Neuronal stem cell (in vitro differentiated cells): Measurements from ENCODE around the gene LTBP1.

Experiments used
- DNase-seq: peaks from one replicate; pipeline ENCODE4 v3.0.0-alpha.2; 2013; ENCODE audit warnings: low spot score
- H2AFZ ChIP-seq: one replicate; pipeline ENCODE4 v1.6.1; 2013; ENCODE audit warnings: mild to moderate bottlenecking, low read length, inconsistent platforms
- H2AK5ac ChIP-seq: 2 replicates; pipeline ENCODE4 v1.6.1; 2013; ENCODE audit warnings: low read depth, mild to moderate bottlenecking, inconsistent platforms, low read length, moderate library complexity, mixed read lengths
- H2BK120ac ChIP-seq: 2 replicates; pipeline ENCODE4 v1.6.1; 2013; ENCODE audit warnings: low read depth, mild to moderate bottlenecking, inconsistent platforms, low read length, moderate library complexity, mixed read lengths
- H2BK12ac ChIP-seq: one replicate; pipeline ENCODE4 v1.6.1; 2013; ENCODE audit warnings: low read length, inconsistent platforms
- H2BK15ac ChIP-seq: 2 replicates; pipeline ENCODE4 v1.6.1; 2013; ENCODE audit warnings: mild to moderate bottlenecking, low read length, inconsistent platforms, mixed read lengths
- H2BK5ac ChIP-seq: one replicate; pipeline ENCODE4 v1.6.1; 2013; ENCODE audit warnings: inconsistent platforms, mild to moderate bottlenecking, low read length, moderate library complexity
- H3K14ac ChIP-seq: one replicate; pipeline ENCODE4 v1.6.1; 2013; ENCODE audit warnings: low read length, inconsistent platforms
- H3K18ac ChIP-seq: 2 replicates; pipeline ENCODE4 v1.6.1; 2013; ENCODE audit warnings: low read length, inconsistent platforms
- H3K23ac ChIP-seq: 2 replicates; pipeline ENCODE4 v1.6.1; 2013; ENCODE audit warnings: low read depth, mild to moderate bottlenecking, mixed read lengths, low read length, inconsistent platforms; ENCODE audit not compliant: poor library complexity
- H3K27ac ChIP-seq: replicated peaks from 3 replicates; pipeline ENCODE4 v1.5.1; 2013; ENCODE audit warnings: low read length, inconsistent platforms
- H3K27me3 ChIP-seq, 3 experiments: 2 replicates each; pipeline ENCODE4 v1.6.1; 2013; ENCODE audit warnings: low read length in 3 of 3, mild to moderate bottlenecking in 2 of 3, inconsistent platforms in 1 of 3, low read depth in 1 of 3, mixed read lengths in 1 of 3, moderate library complexity in 1 of 3; ENCODE audit not compliant: control insufficient read depth in 3 of 3, insufficient read depth in 3 of 3
- H3K36me3 ChIP-seq, 2 donors: replicated peaks in 1 of 2; 2 replicates each; pipeline ENCODE4 v1.6.1; 2013; ENCODE audit warnings: low read length in 2 of 2; ENCODE audit not compliant: control insufficient read depth in 2 of 2, insufficient read depth in 2 of 2
- H3K4ac ChIP-seq: 2 replicates; pipeline ENCODE4 v1.6.1; 2013; ENCODE audit warnings: inconsistent platforms, mild to moderate bottlenecking, low read length, moderate library complexity
- H3K4me1 ChIP-seq, 2 donors: 1 replicate in 1 of 2; 2 replicates in 1 of 2; pipeline ENCODE4 v1.6.1; 2013; ENCODE audit warnings: low read length in 2 of 2, low read depth in 1 of 2; ENCODE audit not compliant: control insufficient read depth in 2 of 2, insufficient read depth in 1 of 2
- H3K4me2 ChIP-seq: one replicate; pipeline ENCODE4 v1.6.1; 2013; ENCODE audit warnings: mild to moderate bottlenecking, low read length, inconsistent platforms; ENCODE audit not compliant: insufficient read depth, poor library complexity, severe bottlenecking
- H3K4me3 ChIP-seq, 2 donors: 2 replicates each; pipeline ENCODE4 v1.5.1; 2013; ENCODE audit warnings: low read length in 2 of 2, mild to moderate bottlenecking in 2 of 2, inconsistent platforms in 1 of 2, moderate library complexity in 1 of 2
- H3K79me1 ChIP-seq: one replicate; pipeline ENCODE4 v1.6.1; 2013; ENCODE audit warnings: low read depth, mild to moderate bottlenecking, inconsistent platforms, low read length, moderate library complexity
- H3K9ac ChIP-seq: one replicate; pipeline ENCODE4 v1.6.1; 2013; ENCODE audit warnings: mild to moderate bottlenecking, low read depth, low read length, inconsistent platforms; ENCODE audit not compliant: poor library complexity
- H3K9me3 ChIP-seq, 2 donors: replicated peaks in 1 of 2; 2 replicates each; pipeline versions ENCODE3 to v1.6.1; 2013; ENCODE audit warnings: low read length in 2 of 2, mild to moderate bottlenecking in 2 of 2, inconsistent platforms in 1 of 2, low read depth in 1 of 2, mixed read lengths in 1 of 2, moderate library complexity in 1 of 2; ENCODE audit not compliant: control insufficient read depth in 2 of 2, insufficient read depth in 1 of 2
- H4K8ac ChIP-seq: one replicate; pipeline ENCODE4 v1.6.1; 2013; ENCODE audit warnings: low read depth, mild to moderate bottlenecking, inconsistent platforms, low read length, moderate library complexity
- H4K91ac ChIP-seq: one replicate; pipeline ENCODE4 v1.6.1; 2013; ENCODE audit warnings: low read length, low read depth, mild to moderate bottlenecking, inconsistent platforms; ENCODE audit not compliant: poor library complexity
- WGBS, 2 donors: extraction: QIAGEN DNeasy Blood & Tissue Kit; methylation state at CpG; one replicate each; pipeline ENCODE4 v1.1.7; 2013; ENCODE audit warnings: missing lambda C conversion rate in 2 of 2, mixed read lengths in 1 of 2; ENCODE audit not compliant: insufficient read length in 2 of 2, insufficient replicate concordance in 1 of 2; ENCODE audit errors: extremely low coverage in 2 of 2; 5-methylcytosine and 5-hydroxymethylcytosine counted together

Gene LTBP1

GRCh38 chr2:33072614-33073013 lies 125.9 kb downstream of the LTBP1 start:
- no peak overlapping the region for H4K8ac ChIP-seq
- no peak overlapping the region for H2BK120ac ChIP-seq
- no peak overlapping the region for H2BK12ac ChIP-seq
- H3K4me3 ChIP-seq: no peak overlapping the region
- H2AFZ ChIP-seq: no peak overlapping the region
- H3K27ac ChIP-seq: no peak overlapping the region
- H3K36me3 ChIP-seq: no peaks in the 10 kb centered on the region
- H3K79me1 ChIP-seq: no peaks in the 10 kb centered on the region
- no peak overlapping the region for H2BK5ac ChIP-seq
- H2AK5ac ChIP-seq: no peak overlapping the region
- no peak overlapping the region for H3K14ac ChIP-seq
- H2BK15ac ChIP-seq: no peak overlapping the region
- no peak overlapping the region for H3K4me2 ChIP-seq
- peaks cover 0 to 2% of the 10 kb centered on the region in 2 donors for H3K9me3 ChIP-seq
- H3K23ac ChIP-seq: no peak overlapping the region
- no peak overlapping the region for H3K4ac ChIP-seq
- no peaks in the 10 kb centered on the region for H3K27me3 ChIP-seq
- H3K9ac ChIP-seq: no peak overlapping the region
- no peak overlapping the region for H3K18ac ChIP-seq
- H4K91ac ChIP-seq: no peak overlapping the region
- no peaks in the 10 kb centered on the region for H3K4me1 ChIP-seq
- WGBS, 2 donors: no CpG with 5 or more reads among the region's 6 CpGs
- no peak for DNase-seq

- no peak overlapping the region for H3K9ac ChIP-seq
- H3K27ac ChIP-seq: no peak overlapping the region
- no peak overlapping the region for H3K4ac ChIP-seq
- H4K8ac ChIP-seq: no peak overlapping the region
- H2AFZ ChIP-seq: no peak overlapping the region
- no peak overlapping the region for H2BK15ac ChIP-seq
- H3K4me1 ChIP-seq: no peaks in the 10 kb centered on the region
- no peaks in the 10 kb centered on the region for H3K36me3 ChIP-seq
- H3K23ac ChIP-seq: no peak overlapping the region
- H2BK120ac ChIP-seq: no peak overlapping the region
- no peaks in the 10 kb centered on the region for H3K27me3 ChIP-seq
- no peak overlapping the region for H2BK12ac ChIP-seq
- DNase-seq: no peak
- H3K9me3 ChIP-seq: peaks cover 0 to 2% of the 10 kb centered on the region in 2 donors
- no peak overlapping the region for H3K14ac ChIP-seq
- no peak overlapping the region for H2AK5ac ChIP-seq
- H3K18ac ChIP-seq: no peak overlapping the region
- no peak overlapping the region for H4K91ac ChIP-seq
- H3K4me3 ChIP-seq: no peak overlapping the region
- no peak overlapping the region for H2BK5ac ChIP-seq
- H3K4me2 ChIP-seq: no peak overlapping the region
- H3K79me1 ChIP-seq: no peaks in the 10 kb centered on the region
- no CpG with 5 or more reads among the region's 4 CpGs for WGBS, 2 donors
These were observed 126.3 kb downstream of the LTBP1 start for GRCh38 chr2:33073018-33073417.

- Histone ChIP-seq H3K79me1 (no peaks in the 10 kb centered on the region), H2AFZ (no peak overlapping the region), H4K8ac (no peak overlapping the region), H2BK15ac (no peak overlapping the region), H3K4me2 (no peak overlapping the region), H2BK120ac (no peak overlapping the region), H3K27ac (no peak overlapping the region), H3K9me3 (peaks cover 0 to 2% of the 10 kb centered on the region in 2 donors), H3K36me3 (no peaks in the 10 kb centered on the region), H3K4me1 (no peaks in the 10 kb centered on the region), H3K23ac (no peak overlapping the region), H2BK5ac (no peak overlapping the region), H3K4ac (no peak overlapping the region), H3K27me3 (no peaks in the 10 kb centered on the region), H3K4me3 (no peak overlapping the region), H3K18ac (no peak overlapping the region), H2BK12ac (no peak overlapping the region), H4K91ac (no peak overlapping the region), H2AK5ac (no peak overlapping the region), H3K9ac (no peak overlapping the region), H3K14ac (no peak overlapping the region)
- DNase-seq: no peak
- WGBS, 2 donors: no CpG with 5 or more reads among the region's 6 CpGs
These were observed 127.4 kb downstream of the LTBP1 start for GRCh38 chr2:33074197-33074596.

- no CpG with 5 or more reads among the region's 8 CpGs for WGBS, 2 donors
- Histone ChIP-seq H3K36me3 (no peaks in the 10 kb centered on the region), H3K4me1 (no peaks in the 10 kb centered on the region), H3K4me2 (no peak overlapping the region), H2BK5ac (no peak overlapping the region), H3K23ac (no peak overlapping the region), H2BK120ac (no peak overlapping the region), H2AK5ac (no peak overlapping the region), H3K9me3 (peaks cover 0 to 2% of the 10 kb centered on the region in 2 donors), H2BK12ac (no peak overlapping the region), H3K18ac (no peak overlapping the region), H3K4ac (no peak overlapping the region), H2BK15ac (no peak overlapping the region), H3K79me1 (no peaks in the 10 kb centered on the region), H3K27me3 (no peaks in the 10 kb centered on the region), H4K8ac (no peak overlapping the region), H3K14ac (no peak overlapping the region), H3K4me3 (no peak overlapping the region), H3K9ac (no peak overlapping the region), H3K27ac (no peak overlapping the region), H4K91ac (no peak overlapping the region), H2AFZ (no peak overlapping the region)
- DNase-seq: no peak
These were observed 130.6 kb downstream of the LTBP1 start for GRCh38 chr2:33077311-33077710.
